Tongue (tissue), 2 donors: ENCODE data around the gene PHF14. TPM values are rescaled to one million over a fixed set of nuclear protein-coding genes. Genes with fewer than 3 reads are reported as not detected.

Experiments
- DNase-seq: peaks from one replicate; pipeline ENCODE4 v3.0.0-alpha.2; 2015
- total RNA-seq: library from RNA; depleted of rRNA; stranded (reverse); fragments of >200 nt; gene quantifications from one replicate; pipeline ENCODE4 v1.2.3, GENCODE V29; 2014

Gene PHF14
- total RNA-seq, 1 donor from 2014 or later, result 78.9 TPM

- no peak for DNase-seq
Observed at GRCh38 chr7:11172835-11173234, 199.2 kb downstream of the PHF14 start.

GRCh38 chr7:11175371-11175770 is 201.7 kb downstream of the PHF14 start:
- DNase-seq, result peak; percentile 7

GRCh38 chr7:11175887-11176286 is 202.2 kb downstream of the PHF14 start:
- no peak for DNase-seq

GRCh38 chr7:11176985-11177555 is 203.4 kb downstream of the PHF14 start:
- no peak for DNase-seq

GRCh38 chr7:11177793-11178192 is 204.1 kb downstream of the PHF14 start:
- DNase-seq, result no peak

GRCh38 chr7:11181590-11181989 is 207.9 kb downstream of the PHF14 start:
- DNase-seq, result no peak

GRCh38 chr7:11182736-11183135 is 209.1 kb downstream of the PHF14 start:
- no peak for DNase-seq

GRCh38 chr7:11185179-11185815 is 211.6 kb downstream of the PHF14 start:
- no peak for DNase-seq

- no peak for DNase-seq
Observed at GRCh38 chr7:11188529-11189310, 215.0 kb downstream of the PHF14 start.

GRCh38 chr7:11191081-11191480 is 217.4 kb downstream of the PHF14 start:
- DNase-seq, result no peak

GRCh38 chr7:11191574-11192220 is 218.0 kb downstream of the PHF14 start:
- DNase-seq, result peak; percentile 9

- peak; percentile 11 for DNase-seq
Observed at GRCh38 chr7:11192506-11192905, 218.8 kb downstream of the PHF14 start.

- peak; percentile 40 for DNase-seq
Observed at GRCh38 chr7:11193131-11193867, 219.6 kb downstream of the PHF14 start.

- no peak for DNase-seq
Observed at GRCh38 chr7:11193888-11194287, 220.2 kb downstream of the PHF14 start.

GRCh38 chr7:11194492-11194891 is 220.8 kb downstream of the PHF14 start:
- no peak for DNase-seq

- DNase-seq, result no peak
Observed at GRCh38 chr7:11195502-11195901, 221.8 kb downstream of the PHF14 start.

- no peak for DNase-seq
Observed at GRCh38 chr7:11196143-11196542, 222.5 kb downstream of the PHF14 start.

GRCh38 chr7:11203224-11203623 is 229.6 kb downstream of the PHF14 start:
- DNase-seq, result no peak

- peak; percentile 62 for DNase-seq
Observed at GRCh38 chr7:11203683-11204082, 230.0 kb downstream of the PHF14 start.

GRCh38 chr7:11206177-11206899 is 232.7 kb downstream of the PHF14 start:
- no peak for DNase-seq

- no peak for DNase-seq
Observed at GRCh38 chr7:11207565-11207964, 233.9 kb downstream of the PHF14 start.
